Neural cell (in vitro differentiated cells): ENCODE measurements around the gene MTCL1. TPM values are rescaled to one million over a fixed set of nuclear protein-coding genes. Genes with fewer than 3 reads are reported as not detected.

ENCODE experiments used
- H2AFZ ChIP-seq: fragments of 200-600, 300-800 bp; sonication (generic), shearing (Covaris generic); 2 replicates; pipeline ENCODE4 v1.6.0; 2014; ENCODE audit warnings: low read depth, mild to moderate bottlenecking, antibody characterized with exemption, low read length, moderate library complexity
- H3F3A ChIP-seq: fragments of 200-600 bp; shearing (Covaris generic); 2 replicates; pipeline ENCODE4 v1.6.1; 2016; ENCODE audit warnings: mild to moderate bottlenecking, moderate library complexity, mixed read lengths, antibody characterized with exemption, low read length; ENCODE audit not compliant: insufficient read depth, poor library complexity, severe bottlenecking
- H3K27ac ChIP-seq: fragments of 200-600, 300-800 bp; sonication (generic), shearing (Covaris generic); 2 replicates; pipeline ENCODE4 v1.5.1; 2014; ENCODE audit warnings: mild to moderate bottlenecking, low read length, moderate library complexity
- H3K27me3 ChIP-seq: fragments of 300-800, 200-600 bp; sonication (generic), shearing (Covaris generic); 2 replicates; pipeline ENCODE4 v1.6.0; 2014; ENCODE audit warnings: mild to moderate bottlenecking, low read depth, low read length, moderate library complexity; ENCODE audit not compliant: insufficient read depth
- H3K36me3 ChIP-seq: fragments of 300-800, 200-600 bp; sonication (generic), shearing (Covaris generic); 2 replicates; pipeline ENCODE4 v1.5.1; 2014; ENCODE audit warnings: mild to moderate bottlenecking, antibody characterized with exemption, low read length, moderate library complexity; ENCODE audit not compliant: insufficient read depth
- H3K4me2 ChIP-seq: fragments of 300-800, 200-600 bp; sonication (generic), shearing (Covaris generic); 2 replicates; pipeline ENCODE4 v1.6.0; 2014; ENCODE audit warnings: mild to moderate bottlenecking, low read length
- H3K4me3 ChIP-seq: fragments of 300-800, 200-600 bp; sonication (generic), shearing (Covaris generic); 2 replicates; pipeline ENCODE4 v1.5.1; 2014; ENCODE audit warnings: mild to moderate bottlenecking, low read length, moderate library complexity
- H3K79me2 ChIP-seq: fragments of 200-600 bp; shearing (Covaris generic); replicated peaks from 2 replicates; pipeline ENCODE4 v1.6.0; 2014; ENCODE audit warnings: mild to moderate bottlenecking, low read length, moderate library complexity; ENCODE audit not compliant: insufficient read depth
- H3K9ac ChIP-seq: fragments of 300-800, 200-600 bp; sonication (generic), shearing (Covaris generic); 2 replicates; pipeline ENCODE4 v1.6.1; 2016; ENCODE audit warnings: mild to moderate bottlenecking, low read length, mixed read lengths
- H3K9me2 ChIP-seq: fragments of 200-600 bp; shearing (Covaris generic); 2 replicates; pipeline ENCODE4 v1.6.1; 2016; ENCODE audit warnings: mild to moderate bottlenecking, low read length, mixed read lengths; ENCODE audit not compliant: insufficient read depth
- H3K9me3 ChIP-seq: fragments of 200-600, 300-800 bp; sonication (generic), shearing (Covaris generic); 2 replicates; pipeline ENCODE4 v1.6.1; 2016; ENCODE audit warnings: mild to moderate bottlenecking, mixed run types, low read length, moderate library complexity, mixed read lengths
- H4K20me1 ChIP-seq: fragments of 200-600 bp; shearing (Covaris generic); 2 replicates; pipeline ENCODE4 v1.6.1; 2016; ENCODE audit warnings: mild to moderate bottlenecking, mixed run types; ENCODE audit not compliant: insufficient read depth
- CTCF ChIP-seq: fragments of 450-650 bp; IDR thresholded peaks from 2 replicates; pipeline ENCODE4 v1.5.1; 2014; ENCODE audit warnings: antibody characterized with exemption, mild to moderate bottlenecking, moderate library complexity; ENCODE audit not compliant: poor library complexity, severe bottlenecking
- EP300 ChIP-seq: fragments of 450-650 bp; conservative IDR thresholded peaks from 2 replicates; pipeline ENCODE4 v1.6.1; 2014; ENCODE audit warnings: antibody characterized with exemption, mild to moderate bottlenecking, moderate library complexity; ENCODE audit not compliant: poor library complexity, severe bottlenecking
- EZH2 ChIP-seq: fragments of 200-600, 300-800 bp; shearing (Covaris generic), sonication (generic); IDR thresholded peaks from 2 replicates; pipeline ENCODE4 v1.6.1; 2014; ENCODE audit warnings: antibody characterized with exemption, low read length, borderline replicate concordance, mild to moderate bottlenecking; ENCODE audit not compliant: insufficient read depth, poor library complexity, severe bottlenecking
- MXI1 ChIP-seq: fragments of 450-650 bp; conservative IDR thresholded peaks from 2 replicates; pipeline ENCODE4 v1.6.1; 2014; ENCODE audit warnings: antibody characterized with exemption, mild to moderate bottlenecking; ENCODE audit not compliant: poor library complexity, severe bottlenecking
- POLR2AphosphoS5 ChIP-seq: IDR thresholded peaks from 2 replicates; pipeline ENCODE4 v1.6.1; 2012
- RAD21 ChIP-seq: fragments of 450-650 bp; conservative IDR thresholded peaks from 2 replicates; pipeline ENCODE4 v1.6.1; 2014; ENCODE audit warnings: antibody characterized with exemption, mild to moderate bottlenecking, moderate library complexity
- REST ChIP-seq: IDR thresholded peaks from 2 replicates; pipeline ENCODE4 v1.6.1; 2012; ENCODE audit warnings: borderline replicate concordance
- SMC3 ChIP-seq: fragments of 450-650 bp; conservative IDR thresholded peaks from 2 replicates; pipeline ENCODE4 v1.6.1; 2014; ENCODE audit warnings: antibody characterized with exemption, mild to moderate bottlenecking, moderate library complexity; ENCODE audit not compliant: poor library complexity
- TAF1 ChIP-seq: IDR thresholded peaks from 2 replicates; pipeline ENCODE4 v1.6.1; 2012; ENCODE audit warnings: low read depth
- polyA plus RNA-seq: library from polyadenylated mRNA; depleted of rRNA; stranded (reverse); fragments of >200 nt; gene quantifications from 2 replicates; pipeline ENCODE4 v1.2.3, GENCODE V29; 2014

Gene MTCL1
- polyA plus RNA-seq, 1 donor from 2014 or later, result 20.8 TPM

GRCh38 chr18:8814206-8814605, 108.8 kb downstream of the MTCL1 start:
- Histone ChIP-seq H3K4me2 (no peak overlapping the region), H3K9me3 (no peaks in the 10 kb centered on the region), H3K9ac (no peak overlapping the region), H4K20me1 (no peaks in the 10 kb centered on the region), H3K79me2 (no peaks in the 10 kb centered on the region), H3K4me3 (no peak overlapping the region), H3K27ac (no peak overlapping the region), H2AFZ (no peak overlapping the region), H3K36me3 (no peaks in the 10 kb centered on the region), H3F3A (no peaks in the 10 kb centered on the region), H3K27me3 (no peaks in the 10 kb centered on the region), H3K9me2 (no peaks in the 10 kb centered on the region)
- no peak for TF ChIP-seq MXI1
- no peak for TF ChIP-seq SMC3
- no peak for TF ChIP-seq EZH2
- no peak for TF ChIP-seq CTCF
- no peak for TF ChIP-seq TAF1
- no peak for TF ChIP-seq REST
- TF ChIP-seq POLR2AphosphoS5, result no peak
- no peak for TF ChIP-seq EP300
- TF ChIP-seq RAD21, result no peak

- TF ChIP-seq EP300 (no peak), POLR2AphosphoS5 (no peak), SMC3 (no peak), EZH2 (no peak), TAF1 (no peak), REST (no peak), MXI1 (no peak), CTCF (no peak), RAD21 (no peak)
Observed at GRCh38 chr18:8816220-8816619, 110.9 kb downstream of the MTCL1 start.

More at GRCh38 chr18:8816220-8816619, 110.9 kb downstream of the MTCL1 start:
- no peaks in the 10 kb centered on the region for H4K20me1 ChIP-seq
- no peaks in the 10 kb centered on the region for H3F3A ChIP-seq
- H3K4me2 ChIP-seq, result no peak overlapping the region
- no peaks in the 10 kb centered on the region for H3K79me2 ChIP-seq
- no peak overlapping the region for H2AFZ ChIP-seq
- no peaks in the 10 kb centered on the region for H3K9me2 ChIP-seq
- H3K9me3 ChIP-seq, result no peaks in the 10 kb centered on the region
- H3K36me3 ChIP-seq, result no peaks in the 10 kb centered on the region
- H3K4me3 ChIP-seq, result no peak overlapping the region
- H3K9ac ChIP-seq, result no peak overlapping the region
- H3K27me3 ChIP-seq, result no peaks in the 10 kb centered on the region
- no peak overlapping the region for H3K27ac ChIP-seq
